Ovary (tissue), 3 donors: ENCODE measurements around the gene SUPT4H1.

ENCODE experiments used
- POLR2A ChIP-seq: fragments of 450-650 bp; IDR thresholded peaks from one replicate; pipeline ENCODE4 v1.6.1; 2017; ENCODE audit warnings: antibody characterized with exemption, mild to moderate bottlenecking, moderate library complexity
- TF ChIP-seq, protein P1 (sequence below), 3 donors: fragments of 450-650 bp in 2 of 3; fragments of 200-600 bp in 1 of 3; IDR thresholded peaks; one replicate each; pipeline versions ENCODE4 v1.5.1 to v1.8.0; 2016 to 2022; ENCODE audit warnings: antibody characterized with exemption in 3 of 3, mild to moderate bottlenecking in 1 of 3
- donor health status: DM: no; HTN: no; CAD: no.

DNA sequence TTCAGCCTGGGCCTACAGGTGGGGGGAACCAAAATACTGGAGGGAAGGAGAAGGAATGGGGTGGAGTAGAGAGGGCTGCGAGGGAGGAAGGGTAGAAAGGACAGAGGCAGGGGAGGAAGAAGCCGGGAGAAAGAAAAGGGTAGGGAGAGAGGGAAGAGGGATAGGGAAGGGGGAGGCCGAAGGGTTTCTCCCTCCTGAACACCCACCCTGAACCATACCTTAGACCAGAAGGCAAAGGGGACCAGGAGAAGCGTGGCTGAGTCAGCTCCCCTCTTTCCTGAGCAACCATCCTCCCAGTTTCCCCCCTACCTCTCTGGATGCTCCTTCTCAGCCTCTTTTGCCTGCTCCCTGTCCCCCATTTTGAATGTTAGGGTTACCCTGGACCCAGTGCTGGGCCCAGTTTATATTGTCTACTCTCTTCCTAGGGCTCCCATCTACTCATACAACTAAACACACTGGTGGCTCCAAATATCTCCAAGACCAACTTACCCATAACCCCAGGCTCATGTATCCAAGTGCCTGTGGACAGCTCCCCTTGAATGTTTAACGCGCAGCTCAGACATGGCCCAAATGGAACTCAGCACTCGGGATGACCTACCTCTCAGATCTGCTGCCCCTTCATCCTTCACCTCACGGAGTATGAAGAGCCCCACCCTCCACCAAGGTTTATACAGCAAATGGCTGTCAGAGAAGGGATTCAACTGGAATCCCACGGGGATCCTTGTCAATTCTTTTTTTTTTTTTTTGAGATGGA, 31.3 kb downstream of the SUPT4H1 start:
- TF ChIP-seq, protein P1, sequence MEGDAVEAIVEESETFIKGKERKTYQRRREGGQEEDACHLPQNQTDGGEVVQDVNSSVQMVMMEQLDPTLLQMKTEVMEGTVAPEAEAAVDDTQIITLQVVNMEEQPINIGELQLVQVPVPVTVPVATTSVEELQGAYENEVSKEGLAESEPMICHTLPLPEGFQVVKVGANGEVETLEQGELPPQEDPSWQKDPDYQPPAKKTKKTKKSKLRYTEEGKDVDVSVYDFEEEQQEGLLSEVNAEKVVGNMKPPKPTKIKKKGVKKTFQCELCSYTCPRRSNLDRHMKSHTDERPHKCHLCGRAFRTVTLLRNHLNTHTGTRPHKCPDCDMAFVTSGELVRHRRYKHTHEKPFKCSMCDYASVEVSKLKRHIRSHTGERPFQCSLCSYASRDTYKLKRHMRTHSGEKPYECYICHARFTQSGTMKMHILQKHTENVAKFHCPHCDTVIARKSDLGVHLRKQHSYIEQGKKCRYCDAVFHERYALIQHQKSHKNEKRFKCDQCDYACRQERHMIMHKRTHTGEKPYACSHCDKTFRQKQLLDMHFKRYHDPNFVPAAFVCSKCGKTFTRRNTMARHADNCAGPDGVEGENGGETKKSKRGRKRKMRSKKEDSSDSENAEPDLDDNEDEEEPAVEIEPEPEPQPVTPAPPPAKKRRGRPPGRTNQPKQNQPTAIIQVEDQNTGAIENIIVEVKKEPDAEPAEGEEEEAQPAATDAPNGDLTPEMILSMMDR (IDR thresholded peaks at IDR 0.05), result no peak
- TF ChIP-seq POLR2A, result no peak
